A549 (cell line): ENCODE results near the gene LTB.

Experiments
- CEBPB ChIP-seq, 2 experiments: fragments of >200 bp in 1 of 2; sonication (Bioruptor Twin) in 1 of 2; formaldehyde crosslinking in 1 of 2; IDR thresholded peaks; 2 replicates each; pipeline ENCODE4 v1.6.1; 2012 to 2016
- JUN ChIP-seq, 2 experiments: fragments of >200 bp; sonication (Bioruptor Twin); formaldehyde crosslinking; IDR thresholded peaks; 2 replicates in 1 of 2; 3 replicates in 1 of 2; pipeline ENCODE4 v1.6.1; 2016 to 2017
- TF ChIP-seq, protein P1 (sequence below): fragments of >200 bp; sonication (Bioruptor Twin); formaldehyde crosslinking; IDR thresholded peaks from 3 replicates; pipeline ENCODE4 v1.5.1; 2016
- TF ChIP-seq, protein P2 (sequence below): fragments of 450-650 bp; IDR thresholded peaks from 2 replicates; pipeline ENCODE4 v1.6.1; 2014; ENCODE audit warnings: antibody characterized with exemption

DNA sequence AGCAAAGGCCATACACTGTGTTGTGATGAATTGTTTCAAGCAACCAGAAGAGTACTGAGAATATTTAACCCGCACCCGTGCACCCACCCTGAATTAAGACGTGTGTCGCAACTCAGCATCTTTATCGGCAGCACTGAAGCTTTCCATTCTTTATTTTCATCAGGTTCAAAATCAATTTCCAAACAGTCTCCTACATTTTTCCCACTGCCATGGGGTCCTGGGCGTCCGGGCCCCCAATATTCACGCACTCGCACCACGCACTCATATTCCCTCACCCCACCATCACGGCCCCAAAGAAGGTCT lies 1.8 kb downstream of the LTB start:
- TF ChIP-seq, protein P1, sequence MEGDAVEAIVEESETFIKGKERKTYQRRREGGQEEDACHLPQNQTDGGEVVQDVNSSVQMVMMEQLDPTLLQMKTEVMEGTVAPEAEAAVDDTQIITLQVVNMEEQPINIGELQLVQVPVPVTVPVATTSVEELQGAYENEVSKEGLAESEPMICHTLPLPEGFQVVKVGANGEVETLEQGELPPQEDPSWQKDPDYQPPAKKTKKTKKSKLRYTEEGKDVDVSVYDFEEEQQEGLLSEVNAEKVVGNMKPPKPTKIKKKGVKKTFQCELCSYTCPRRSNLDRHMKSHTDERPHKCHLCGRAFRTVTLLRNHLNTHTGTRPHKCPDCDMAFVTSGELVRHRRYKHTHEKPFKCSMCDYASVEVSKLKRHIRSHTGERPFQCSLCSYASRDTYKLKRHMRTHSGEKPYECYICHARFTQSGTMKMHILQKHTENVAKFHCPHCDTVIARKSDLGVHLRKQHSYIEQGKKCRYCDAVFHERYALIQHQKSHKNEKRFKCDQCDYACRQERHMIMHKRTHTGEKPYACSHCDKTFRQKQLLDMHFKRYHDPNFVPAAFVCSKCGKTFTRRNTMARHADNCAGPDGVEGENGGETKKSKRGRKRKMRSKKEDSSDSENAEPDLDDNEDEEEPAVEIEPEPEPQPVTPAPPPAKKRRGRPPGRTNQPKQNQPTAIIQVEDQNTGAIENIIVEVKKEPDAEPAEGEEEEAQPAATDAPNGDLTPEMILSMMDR: no peak
- TF ChIP-seq, protein P2, sequence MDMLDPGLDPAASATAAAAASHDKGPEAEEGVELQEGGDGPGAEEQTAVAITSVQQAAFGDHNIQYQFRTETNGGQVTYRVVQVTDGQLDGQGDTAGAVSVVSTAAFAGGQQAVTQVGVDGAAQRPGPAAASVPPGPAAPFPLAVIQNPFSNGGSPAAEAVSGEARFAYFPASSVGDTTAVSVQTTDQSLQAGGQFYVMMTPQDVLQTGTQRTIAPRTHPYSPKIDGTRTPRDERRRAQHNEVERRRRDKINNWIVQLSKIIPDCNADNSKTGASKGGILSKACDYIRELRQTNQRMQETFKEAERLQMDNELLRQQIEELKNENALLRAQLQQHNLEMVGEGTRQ: no peak
- TF ChIP-seq JUN (IDR thresholded peaks at IDR 0.05): no peak
- no peak for TF ChIP-seq CEBPB (IDR thresholded peaks at IDR 0.05)
